NCI-H146 treated with DMSO at 0.1 percent for 48 hours (cell line): ENCODE measurements around the gene POLD1.
"Not testable (repeated sequence)": the region's sequence is repeated elsewhere in the genome, so short reads cannot be mapped to it uniquely, and the experiment has no call there.

Experiments
- DNase-seq: peaks from one replicate; lab custom pipeline; 2025; ENCODE audit not compliant: unreplicated experiment; lab: John Stamatoyannopoulos, UW

POLD1 gene

GRCh38 chr19:50433201-50434180, 49.3 kb downstream of the POLD1 start:
- DNase-seq = no peak

GRCh38 chr19:50434525-50434924, 50.4 kb downstream of the POLD1 start:
- DNase-seq = peak; percentile 87

DNA sequence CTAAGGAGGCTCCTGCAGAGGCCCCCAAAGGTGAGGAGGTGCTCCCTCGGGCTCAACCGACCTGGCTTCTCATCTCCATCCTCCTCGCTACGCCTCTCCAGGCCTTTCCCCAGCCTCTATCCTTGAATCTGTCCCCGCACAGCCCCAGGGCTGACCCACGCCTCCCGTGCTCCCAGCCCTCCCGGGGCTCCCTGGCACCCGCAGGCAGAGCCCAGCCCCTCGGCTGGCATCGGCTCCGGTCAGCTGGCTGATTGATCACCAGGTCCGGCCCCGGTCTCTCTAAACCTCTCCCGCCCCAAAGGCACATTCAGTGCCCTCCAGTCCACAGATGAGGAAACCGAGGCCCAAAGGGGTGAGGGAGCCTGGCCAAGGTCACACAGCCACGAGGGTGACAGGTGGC, 51.1 kb downstream of the POLD1 start:
- no peak for DNase-seq

- DNase-seq = no peak
Measured at GRCh38 chr19:50435627-50436026, 51.5 kb downstream of the POLD1 start.

GRCh38 chr19:50437862-50438449, 53.8 kb downstream of the POLD1 start:
- DNase-seq = no peak

- DNase-seq = not testable (repeated sequence)
Measured at GRCh38 chr19:50439130-50439529, 55.0 kb downstream of the POLD1 start.

DNA sequence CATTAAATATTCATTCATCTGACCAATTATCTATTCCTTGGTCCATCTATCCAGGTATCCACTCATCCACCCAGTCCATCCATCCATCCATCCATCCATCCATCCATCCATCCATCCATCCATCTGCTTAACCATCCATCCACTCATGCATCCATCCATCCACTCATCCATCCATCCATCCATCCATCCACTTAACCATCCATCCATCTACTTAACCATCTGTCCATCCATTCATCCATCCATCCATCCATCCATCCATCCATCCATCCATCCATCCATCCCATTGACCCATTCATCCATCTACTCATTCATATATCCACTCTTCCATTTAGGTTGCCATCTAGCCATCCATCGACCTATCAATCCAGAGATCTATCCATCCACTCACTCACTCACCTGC, 59.9 kb downstream of the POLD1 start:
- no peak for DNase-seq

DNA sequence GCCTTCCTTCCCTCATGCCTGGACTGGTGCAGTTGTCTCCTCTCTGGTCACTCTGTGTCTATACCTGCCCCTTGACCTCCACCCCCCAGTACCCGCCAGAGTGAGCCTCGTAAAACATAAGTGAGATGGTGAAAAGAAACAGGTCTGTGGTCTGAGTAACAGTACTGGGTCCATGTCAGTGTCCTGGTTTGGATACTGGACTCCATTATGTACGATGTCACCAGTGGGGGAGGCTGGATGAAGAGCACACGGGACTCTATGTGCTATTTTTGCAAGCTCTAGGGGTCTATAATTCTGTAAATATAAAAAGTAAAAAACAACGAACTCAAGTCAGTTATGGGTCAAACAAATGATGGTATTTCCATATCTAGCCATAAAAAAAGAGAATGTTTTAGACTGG, 62.9 kb downstream of the POLD1 start:
- DNase-seq = no peak

DNA sequence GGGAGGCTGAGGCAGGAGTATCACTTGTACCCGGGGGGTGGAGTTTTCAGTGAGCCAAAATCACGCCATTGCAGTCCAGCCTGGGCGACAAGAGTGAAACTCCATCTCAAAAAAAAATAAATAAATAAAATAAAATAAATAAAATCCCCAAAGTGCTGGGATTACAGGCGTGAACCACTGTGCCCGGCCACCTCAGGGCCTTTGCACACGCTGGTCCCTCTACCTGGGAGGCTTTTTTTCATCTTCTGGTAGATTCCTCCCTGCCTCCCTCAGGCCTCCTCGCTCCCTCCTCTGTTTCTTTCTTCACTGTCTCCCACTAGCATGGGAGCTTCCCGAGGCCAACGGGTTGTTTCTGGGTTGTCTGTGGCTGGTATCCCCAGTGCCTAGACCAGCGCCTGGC, 63.6 kb downstream of the POLD1 start:
- DNase-seq = no peak

GRCh38 chr19:50449236-50449899, 65.2 kb downstream of the POLD1 start:
- peak; percentile 44 for DNase-seq

GRCh38 chr19:50450369-50451222, 66.4 kb downstream of the POLD1 start:
- DNase-seq = no peak

- no peak for DNase-seq
Measured at GRCh38 chr19:50451223-50451534, 67.0 kb downstream of the POLD1 start.

- DNase-seq = no peak
Measured at GRCh38 chr19:50453243-50453642, 69.1 kb downstream of the POLD1 start.

- no peak for DNase-seq
Measured at GRCh38 chr19:50455992-50456391, 71.8 kb downstream of the POLD1 start.

DNA sequence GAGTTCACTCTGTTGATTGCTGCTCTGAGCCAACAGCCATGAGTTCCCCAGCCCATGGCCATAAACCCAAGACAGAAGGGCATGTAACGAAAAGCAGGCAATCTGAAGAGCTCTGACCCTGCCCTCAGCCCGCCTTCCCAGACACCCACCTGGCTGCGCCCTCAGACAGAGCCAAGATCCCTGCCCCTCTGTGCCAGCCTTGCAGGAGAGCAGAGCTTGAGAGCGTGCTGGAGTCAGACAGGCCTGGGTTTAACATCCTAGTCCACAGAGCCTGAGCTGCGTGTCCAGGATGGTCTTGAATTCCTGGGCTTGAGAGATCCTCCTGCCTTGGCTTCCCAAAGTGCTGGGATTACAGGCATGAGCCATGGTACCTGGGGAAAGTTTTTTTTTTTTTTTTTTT, 73.2 kb downstream of the POLD1 start:
- no peak for DNase-seq

GRCh38 chr19:50458396-50459066, 74.4 kb downstream of the POLD1 start:
- DNase-seq = no peak

- DNase-seq = no peak
Measured at GRCh38 chr19:50459067-50459456, 74.9 kb downstream of the POLD1 start.

DNA sequence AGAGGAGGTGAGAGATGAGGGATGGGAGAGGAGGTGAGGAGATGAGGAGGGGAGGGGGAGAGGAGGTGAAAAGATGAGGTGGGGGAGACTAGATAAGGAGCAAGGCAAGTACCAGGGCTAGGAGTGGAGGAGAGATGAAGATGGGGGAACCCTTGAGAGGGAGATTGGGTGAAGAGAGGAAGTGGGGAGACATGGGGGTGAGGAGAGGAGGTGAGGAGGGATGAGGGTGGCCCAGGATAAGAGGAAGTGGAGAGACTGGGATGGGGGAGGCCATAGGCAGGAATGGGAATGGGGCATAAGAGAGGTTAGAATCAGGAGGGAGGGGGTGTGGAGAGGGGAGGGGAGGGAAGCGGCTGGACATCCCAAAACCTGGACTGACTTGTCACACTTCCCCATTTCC, 75.5 kb downstream of the POLD1 start:
- DNase-seq = no peak

DNA sequence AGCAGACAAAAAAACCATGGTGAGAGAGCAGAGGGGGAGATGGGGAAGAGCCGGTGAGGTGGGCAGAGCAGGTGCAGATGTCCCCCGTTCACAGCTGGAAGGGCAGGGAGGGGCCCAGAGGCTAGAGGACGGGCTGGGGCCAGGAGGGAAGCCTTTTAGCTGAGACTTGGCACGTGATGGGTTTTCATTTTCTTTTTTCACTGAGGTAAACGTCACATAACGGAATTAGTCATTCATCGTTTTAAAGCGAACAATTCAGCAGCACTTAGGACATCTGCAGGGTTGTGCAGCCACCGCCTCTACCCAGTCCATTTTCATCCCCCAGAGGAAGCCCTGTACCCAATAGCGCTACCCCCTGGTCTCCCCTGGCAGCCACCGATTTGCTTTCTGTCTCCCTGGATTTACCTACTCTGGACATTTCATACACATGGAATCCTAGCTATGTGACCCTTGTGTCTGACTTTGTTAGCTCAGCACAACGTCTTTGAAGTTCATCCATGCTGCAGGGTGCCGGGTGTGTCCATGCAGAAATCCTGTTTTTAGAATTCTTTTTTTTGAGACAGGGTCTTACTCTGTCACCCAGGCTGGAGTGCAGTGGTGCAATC, 76.1 kb downstream of the POLD1 start:
- no peak for DNase-seq
